Ramos (cell line): ENCODE results near the gene SRGAP2B.
"Not testable (repeated sequence)": the region's sequence is repeated elsewhere in the genome, so short reads cannot be mapped to it uniquely, and the experiment has no call there.

Experiments used
- in situ Hi-C: fragments of 300-500 bp; cut with MboI; formaldehyde crosslinking; loops from one replicate; pipeline ENCODE4 v1.14.3; 2022; ENCODE audit warnings: low sequenced_read_pairs; ENCODE audit not compliant: unreplicated experiment

The SRGAP2B gene

DNA sequence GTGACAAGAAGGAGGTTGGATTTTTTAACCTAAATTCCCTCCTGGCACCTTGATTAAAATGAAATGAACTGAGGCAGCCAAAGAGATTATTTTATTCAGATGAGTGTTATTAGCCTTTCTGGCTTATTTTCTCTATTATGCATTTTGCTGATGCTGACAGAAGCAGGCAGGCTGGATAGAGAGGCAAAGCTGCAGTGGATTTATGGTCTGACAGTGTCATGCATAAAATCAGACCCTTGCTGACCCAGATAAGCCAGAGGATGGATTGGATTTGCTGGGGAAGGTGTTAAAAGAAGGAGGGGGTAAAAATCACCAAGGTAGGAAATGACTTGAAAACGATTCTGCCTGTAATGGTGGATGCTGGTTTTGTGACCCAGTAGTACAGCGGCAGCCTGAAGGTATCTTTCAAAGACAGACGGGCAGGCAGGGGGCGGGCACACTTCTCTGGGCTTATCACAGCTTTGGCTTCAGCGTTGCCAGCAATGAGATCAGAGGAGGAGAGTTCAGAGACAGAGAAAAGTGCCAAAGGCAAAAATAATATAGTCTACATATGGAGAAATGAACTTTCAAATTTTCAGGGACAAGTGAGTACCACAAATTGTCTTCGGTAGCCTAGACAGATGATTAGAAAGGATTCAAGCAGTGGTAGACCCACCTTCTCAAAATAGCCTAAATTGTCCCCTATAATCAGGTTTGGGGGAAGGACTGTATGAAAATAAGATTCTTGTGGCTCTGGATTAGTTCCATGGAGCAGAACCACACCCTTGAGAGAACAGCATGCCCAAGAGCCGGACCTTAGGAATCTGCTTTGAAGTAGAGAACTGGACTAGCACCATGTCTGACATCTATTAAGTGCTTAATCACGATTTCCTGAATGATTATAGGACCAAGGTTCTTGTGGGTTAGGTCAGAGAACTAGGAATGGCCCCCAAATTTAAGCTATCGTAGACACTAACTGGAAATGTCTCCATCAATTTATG is 133.2 kb downstream of the SRGAP2B start:
- in situ Hi-C loops, result not testable (repeated sequence)

DNA sequence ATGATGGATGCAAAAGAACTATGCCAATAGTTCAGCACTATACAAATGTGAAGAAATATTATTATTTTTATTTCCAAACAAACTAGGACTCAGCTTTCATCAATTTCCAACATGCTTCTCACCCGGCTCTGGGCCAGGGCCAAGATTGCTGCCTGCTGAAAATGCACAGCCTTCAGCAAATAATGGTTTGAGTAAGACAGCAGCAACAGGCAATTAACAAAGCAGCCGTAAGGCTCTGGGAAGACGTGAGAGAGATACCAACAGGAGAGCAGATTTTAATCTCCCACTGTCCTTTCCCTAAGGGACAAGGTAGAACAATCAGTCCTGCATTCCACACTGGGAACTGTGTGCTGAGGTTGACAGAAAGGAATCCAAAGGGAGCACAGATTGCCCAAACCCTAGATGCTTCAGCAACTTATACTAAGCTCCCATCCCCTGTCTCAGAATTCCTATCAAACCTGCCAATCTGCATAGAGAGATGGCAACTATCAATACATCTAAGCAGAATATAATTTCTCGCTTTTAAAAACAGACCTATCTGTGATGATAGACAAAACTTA is 134.1 kb downstream of the SRGAP2B start:
- in situ Hi-C loops, result not testable (repeated sequence)

- in situ Hi-C loops, result not testable (repeated sequence)
These were observed 146.7 kb downstream of the SRGAP2B start for GRCh38 chr1:144948390-144948789.

DNA sequence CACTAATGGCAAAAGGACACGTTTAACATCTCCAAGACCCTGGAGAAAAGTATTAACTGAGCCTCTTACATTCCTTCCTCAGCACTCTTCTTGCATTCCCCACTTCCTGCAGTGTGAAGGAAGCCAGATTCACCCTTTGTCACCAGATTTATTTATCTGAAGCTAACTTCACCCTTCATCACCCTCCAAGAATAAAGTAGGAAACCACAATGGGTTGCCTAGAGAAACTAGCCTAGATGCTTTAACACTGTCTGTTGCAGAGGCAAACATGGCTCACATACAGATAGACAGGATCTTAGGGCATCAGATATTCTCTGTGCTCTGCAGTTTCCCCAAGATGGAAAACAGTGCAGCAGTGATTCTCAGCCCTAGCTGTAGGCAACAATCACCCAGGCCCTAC is 147.6 kb downstream of the SRGAP2B start:
- in situ Hi-C loops, result not testable (repeated sequence)

DNA sequence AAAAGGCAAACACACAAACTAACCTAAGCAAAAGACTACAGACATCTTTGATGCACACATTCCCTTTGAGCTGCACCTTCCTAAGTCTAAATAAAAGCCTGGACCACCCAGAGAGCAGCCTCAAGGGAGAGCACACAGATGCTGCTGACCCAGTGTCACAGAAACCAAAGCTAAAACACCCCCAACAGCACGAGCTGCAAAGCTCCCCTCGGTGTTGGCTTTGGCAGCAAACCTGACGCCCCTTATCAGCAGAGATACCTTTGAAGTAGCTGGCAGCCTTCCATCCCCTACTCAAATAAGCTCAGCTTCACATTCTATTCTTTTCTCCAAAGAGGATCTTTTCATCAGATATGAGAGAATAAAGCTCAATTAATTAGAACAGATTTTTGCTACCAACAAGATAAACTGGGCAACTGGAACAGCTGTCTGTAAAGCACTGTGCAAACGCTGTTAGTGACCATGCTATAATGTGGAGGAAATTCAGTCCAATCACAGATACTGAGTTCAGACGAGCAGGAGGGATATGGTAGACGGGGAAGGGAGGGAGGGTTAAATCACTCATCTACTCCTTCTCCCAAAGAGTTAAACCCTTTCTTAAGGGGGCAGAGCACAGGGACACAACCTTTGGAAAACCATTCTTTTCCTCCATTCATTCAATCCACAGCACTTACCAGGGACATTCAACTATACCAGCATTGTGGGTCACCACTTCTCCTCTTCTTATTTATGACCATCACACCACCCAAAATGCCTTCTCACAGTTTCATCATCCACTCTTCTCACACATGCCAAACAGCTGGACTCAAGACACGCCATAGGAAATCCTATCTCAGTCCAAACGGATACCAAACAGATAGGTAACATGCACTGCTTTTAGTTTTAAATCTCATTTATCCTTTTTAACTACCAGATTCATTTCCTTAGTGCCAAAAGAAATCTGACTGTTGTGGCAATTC is 148.3 kb downstream of the SRGAP2B start:
- in situ Hi-C loops, result not testable (repeated sequence)

DNA sequence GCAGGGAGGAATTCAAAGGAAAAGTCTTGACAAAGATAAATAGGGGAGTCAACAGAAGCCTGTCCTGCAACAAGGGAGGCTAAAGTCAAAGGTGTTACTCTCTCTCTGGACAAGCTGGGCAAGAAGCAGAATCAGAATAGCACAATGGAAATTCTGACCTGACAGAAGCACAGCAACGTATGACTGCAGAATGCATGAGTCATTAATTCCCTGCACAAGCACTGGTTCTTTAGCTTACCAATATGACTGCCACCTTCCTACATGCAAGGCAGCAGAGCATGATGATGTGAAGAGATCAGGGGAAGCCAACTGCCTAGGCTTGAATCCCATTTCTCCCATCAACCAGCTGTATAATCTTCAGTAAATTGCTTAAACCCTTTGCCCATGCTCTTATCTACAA is 153.4 kb downstream of the SRGAP2B start:
- in situ Hi-C loops, result not testable (repeated sequence)

DNA sequence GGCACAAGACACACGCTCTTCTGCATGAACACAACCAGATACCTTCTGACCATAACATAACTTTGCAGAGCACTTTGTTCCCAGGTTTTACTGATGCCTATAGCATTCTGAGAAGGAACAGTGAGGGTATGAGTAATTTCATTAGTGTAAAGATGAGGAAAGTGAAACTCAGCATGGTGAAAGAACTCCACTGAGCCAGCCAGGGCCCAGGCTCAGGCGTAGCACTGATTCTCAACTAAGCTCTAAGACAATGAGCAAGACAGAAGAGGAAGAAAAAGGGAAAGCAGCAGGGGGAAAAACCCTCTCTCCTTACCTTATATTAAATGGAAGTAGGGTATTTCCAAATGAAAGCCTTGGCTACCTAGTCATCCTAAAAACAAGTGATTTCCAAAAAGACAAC is 155.1 kb downstream of the SRGAP2B start:
- in situ Hi-C loops, result not testable (repeated sequence)

GRCh38 chr1:144938627-144939026 is 156.5 kb downstream of the SRGAP2B start:
- in situ Hi-C loops, result not testable (repeated sequence)

DNA sequence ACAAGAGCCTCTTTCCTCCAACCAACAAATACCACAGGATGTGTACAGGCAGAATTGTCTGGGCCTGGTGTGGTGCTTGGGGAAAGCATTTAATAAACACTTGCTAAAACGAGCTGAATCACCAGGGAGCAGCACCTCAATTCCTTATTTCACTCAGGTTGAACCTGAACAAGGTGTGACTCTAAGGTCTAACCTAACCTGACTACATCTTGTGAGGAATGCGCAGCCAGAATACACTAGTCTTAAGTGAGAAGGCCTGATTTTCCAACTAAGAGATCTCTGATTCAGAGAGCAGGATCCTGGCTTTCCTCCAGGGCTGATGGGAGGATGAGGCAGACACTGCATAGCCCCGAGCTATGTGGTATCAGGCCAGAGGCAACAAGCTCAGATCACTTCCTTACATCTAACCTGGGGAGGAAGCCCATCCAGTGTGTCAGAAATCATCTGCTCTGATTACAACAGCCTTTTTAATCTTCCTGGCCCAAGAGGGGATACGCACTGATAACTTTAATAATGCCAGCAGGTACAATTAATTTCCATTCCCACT is 158.9 kb downstream of the SRGAP2B start:
- in situ Hi-C loops, result not testable (repeated sequence)

- in situ Hi-C loops, result not testable (repeated sequence)
These were observed 159.8 kb downstream of the SRGAP2B start for GRCh38 chr1:144935310-144935709.

DNA sequence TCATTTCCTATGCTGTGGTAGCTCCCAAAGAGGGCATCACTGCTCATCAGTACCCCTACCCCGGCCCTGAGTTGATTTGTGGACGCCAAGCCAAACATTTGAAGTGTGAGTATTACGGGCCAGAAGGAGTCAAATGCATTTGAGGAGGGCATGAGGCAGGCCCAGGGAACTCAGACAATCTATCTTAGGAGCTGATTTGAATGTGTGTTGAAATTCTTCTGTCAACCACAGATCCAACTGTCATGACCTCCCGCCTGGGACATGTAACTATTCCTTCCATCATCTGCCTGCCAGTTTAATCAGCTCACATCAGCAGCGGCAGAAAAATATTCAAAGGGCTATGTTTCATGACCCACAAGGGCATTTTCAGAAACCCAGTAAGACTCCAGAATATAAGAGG is 162.1 kb downstream of the SRGAP2B start:
- in situ Hi-C loops, result not testable (repeated sequence)

DNA sequence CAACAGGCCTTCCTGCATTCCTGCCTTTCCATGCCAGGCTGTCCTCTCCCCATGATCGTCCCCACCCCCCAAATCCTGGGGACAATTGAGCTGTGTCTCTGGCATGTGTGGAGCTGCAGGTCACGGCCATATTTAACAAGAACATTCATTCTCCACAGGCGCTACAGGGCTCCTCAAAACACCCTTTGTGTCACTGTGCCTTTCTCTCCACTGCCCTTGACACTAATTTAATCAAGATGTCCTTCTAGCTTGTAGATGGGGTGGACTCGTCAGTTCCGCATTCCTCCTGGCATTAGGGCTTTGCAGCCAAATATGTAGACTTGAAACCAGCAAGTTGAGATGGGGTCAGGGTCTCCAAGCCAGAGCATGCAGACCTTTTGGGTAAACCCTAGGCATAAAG is 163.0 kb downstream of the SRGAP2B start:
- in situ Hi-C loops, result not testable (repeated sequence)

GRCh38 chr1:144931553-144931952 is 163.6 kb downstream of the SRGAP2B start:
- in situ Hi-C loops, result not testable (repeated sequence)

GRCh38 chr1:144930085-144930777 is 164.9 kb downstream of the SRGAP2B start:
- in situ Hi-C loops, result not testable (repeated sequence)

DNA sequence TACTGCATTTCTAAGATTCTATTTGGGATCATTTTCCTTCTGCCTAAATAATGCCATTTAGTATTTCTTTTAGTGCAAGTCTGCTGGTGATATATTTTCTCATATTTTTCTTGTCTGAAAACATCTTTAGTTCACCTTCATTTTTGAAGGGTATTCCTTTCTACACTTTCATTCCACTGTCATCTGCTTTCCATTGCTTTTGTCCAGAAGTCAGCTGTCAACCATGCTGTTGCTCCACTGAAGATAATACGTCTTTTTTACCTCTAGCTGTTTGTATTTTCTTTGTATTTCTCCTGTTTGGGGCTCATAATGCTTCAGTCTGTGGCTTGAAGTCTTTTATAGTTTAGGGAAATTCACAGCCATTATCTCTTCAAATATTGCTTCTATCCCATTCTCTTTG is 167.8 kb downstream of the SRGAP2B start:
- in situ Hi-C loops, result not testable (repeated sequence)

- in situ Hi-C loops, result not testable (repeated sequence)
These were observed 171.5 kb downstream of the SRGAP2B start for GRCh38 chr1:144923640-144924039.

DNA sequence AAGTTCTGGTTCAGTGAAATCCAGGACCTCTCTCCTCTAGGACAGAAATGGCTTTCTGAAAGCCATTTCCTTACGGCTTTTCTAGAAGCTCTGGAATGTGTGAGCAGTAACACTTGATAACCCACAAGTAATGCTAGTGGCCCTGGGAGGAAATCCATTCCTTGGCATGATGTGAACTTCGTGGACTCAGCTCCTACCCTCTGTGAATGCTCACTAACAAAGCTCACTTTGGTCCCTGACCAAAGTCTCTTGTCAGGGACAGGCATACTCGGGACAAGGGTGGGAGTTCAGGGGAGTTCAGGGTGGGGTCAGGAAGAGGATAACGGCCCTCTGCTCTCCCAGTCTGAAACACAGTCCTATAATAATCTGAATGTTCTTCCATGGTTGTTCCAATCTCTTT is 172.3 kb downstream of the SRGAP2B start:
- in situ Hi-C loops, result not testable (repeated sequence)

- in situ Hi-C loops, result not testable (repeated sequence)
These were observed 176.0 kb downstream of the SRGAP2B start for GRCh38 chr1:144919106-144919505.

DNA sequence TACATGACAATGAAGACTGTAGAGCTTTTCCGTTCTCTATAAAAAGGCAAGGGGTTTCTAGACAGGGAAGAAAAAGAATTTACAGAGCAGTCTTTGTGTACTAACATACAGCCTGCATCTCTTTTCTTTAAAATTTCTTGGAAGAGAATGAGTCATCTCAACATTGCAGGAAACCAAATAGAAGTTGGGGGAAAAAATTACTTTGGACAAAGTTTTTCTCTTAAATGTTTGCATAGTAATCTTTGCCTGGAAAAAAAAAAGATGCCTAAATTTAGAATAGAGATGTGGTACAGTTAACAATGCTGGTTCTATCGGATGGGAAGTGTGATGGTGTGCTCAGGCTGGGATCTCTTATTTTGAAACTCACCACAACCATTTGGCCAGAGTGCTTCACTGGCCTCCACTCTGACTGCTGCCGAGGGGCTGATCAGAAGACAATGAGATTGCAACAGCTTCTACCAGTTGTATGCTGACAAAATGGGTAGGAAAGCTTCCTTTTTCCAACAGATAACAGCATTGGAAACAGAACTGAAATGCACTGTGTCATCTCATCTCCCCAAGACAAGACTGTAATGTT is 177.0 kb downstream of the SRGAP2B start:
- in situ Hi-C loops, result not testable (repeated sequence)
